ENCODE data around the gene MYH3. TPM values are rescaled to one million over a fixed set of nuclear protein-coding genes. Genes with fewer than 3 reads are reported as not detected.

Gene MYH3
- total RNA-seq, 4 donors from 2014 or later, result 1.2 to 1.5 (median 1.4) TPM

DNA sequence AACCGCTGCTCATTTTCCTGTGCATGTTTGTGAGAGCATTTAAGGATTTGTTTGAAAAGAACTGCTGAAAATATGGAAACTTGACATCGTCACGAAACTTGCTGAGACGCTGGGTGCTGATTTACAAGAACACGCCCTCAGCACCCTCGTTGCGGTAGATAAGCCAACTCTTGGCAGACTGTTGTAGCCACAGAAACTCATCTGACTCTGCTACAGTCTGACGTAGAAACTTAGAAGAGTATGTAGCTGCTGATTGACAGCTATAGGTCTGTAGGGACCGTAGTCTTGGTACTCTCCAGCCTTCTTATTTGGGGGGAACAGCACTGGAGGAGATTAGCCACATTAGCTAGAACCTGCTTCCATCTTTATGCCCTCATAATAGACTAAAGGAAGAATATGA, 71.6 kb downstream of the MYH3 start:
- no peak overlapping the region for H3K4me3 ChIP-seq (ENCODE audit: low read depth, poor library complexity, severe bottlenecking)
- TF ChIP-seq POLR2A (IDR thresholded peaks at IDR 0.05), result no peak
- TF ChIP-seq, protein P1, sequence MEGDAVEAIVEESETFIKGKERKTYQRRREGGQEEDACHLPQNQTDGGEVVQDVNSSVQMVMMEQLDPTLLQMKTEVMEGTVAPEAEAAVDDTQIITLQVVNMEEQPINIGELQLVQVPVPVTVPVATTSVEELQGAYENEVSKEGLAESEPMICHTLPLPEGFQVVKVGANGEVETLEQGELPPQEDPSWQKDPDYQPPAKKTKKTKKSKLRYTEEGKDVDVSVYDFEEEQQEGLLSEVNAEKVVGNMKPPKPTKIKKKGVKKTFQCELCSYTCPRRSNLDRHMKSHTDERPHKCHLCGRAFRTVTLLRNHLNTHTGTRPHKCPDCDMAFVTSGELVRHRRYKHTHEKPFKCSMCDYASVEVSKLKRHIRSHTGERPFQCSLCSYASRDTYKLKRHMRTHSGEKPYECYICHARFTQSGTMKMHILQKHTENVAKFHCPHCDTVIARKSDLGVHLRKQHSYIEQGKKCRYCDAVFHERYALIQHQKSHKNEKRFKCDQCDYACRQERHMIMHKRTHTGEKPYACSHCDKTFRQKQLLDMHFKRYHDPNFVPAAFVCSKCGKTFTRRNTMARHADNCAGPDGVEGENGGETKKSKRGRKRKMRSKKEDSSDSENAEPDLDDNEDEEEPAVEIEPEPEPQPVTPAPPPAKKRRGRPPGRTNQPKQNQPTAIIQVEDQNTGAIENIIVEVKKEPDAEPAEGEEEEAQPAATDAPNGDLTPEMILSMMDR (IDR thresholded peaks at IDR 0.05), result no peak
- intact Hi-C loops (cut with DNase I; ENCODE audit: low total_unique reads), result no loop called here
- WGBS, 2 donors, result 72 to 79% methylated on average over 9 of the region's 9 CpGs
- no peak for DNase-seq (ENCODE audit: low spot score in 2 of 2)

DNA sequence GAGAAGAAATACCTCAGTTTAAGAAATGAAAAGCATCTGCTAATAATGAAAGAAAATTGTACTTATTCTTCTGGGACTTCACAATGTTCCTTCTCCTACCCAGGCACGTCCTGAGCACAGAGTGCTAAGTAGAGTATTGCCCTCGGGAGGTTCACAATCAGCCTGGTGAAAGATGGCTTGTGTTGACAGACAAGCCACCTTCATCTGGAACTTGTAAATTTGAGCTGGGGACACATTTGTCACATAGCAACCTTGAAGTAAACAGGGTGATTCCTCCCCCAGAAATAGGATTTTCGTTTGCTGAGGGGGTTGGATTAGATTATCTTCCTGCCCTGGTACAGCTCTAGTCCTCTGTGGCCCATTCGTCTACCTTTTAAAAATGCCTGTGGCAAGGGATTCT, 73.3 kb downstream of the MYH3 start:
- WGBS, 2 donors, result 43 to 44% methylated on average over 4 of the region's 4 CpGs
- no peak overlapping the region for H3K4me3 ChIP-seq (ENCODE audit: low read depth, poor library complexity, severe bottlenecking)
- TF ChIP-seq, protein P1 (IDR thresholded peaks at IDR 0.05), result no peak
- TF ChIP-seq POLR2A (IDR thresholded peaks at IDR 0.05), result no peak
- intact Hi-C loops (cut with DNase I; ENCODE audit: low total_unique reads), result no loop called here
- no peak for DNase-seq (ENCODE audit: low spot score in 2 of 2)

DNA sequence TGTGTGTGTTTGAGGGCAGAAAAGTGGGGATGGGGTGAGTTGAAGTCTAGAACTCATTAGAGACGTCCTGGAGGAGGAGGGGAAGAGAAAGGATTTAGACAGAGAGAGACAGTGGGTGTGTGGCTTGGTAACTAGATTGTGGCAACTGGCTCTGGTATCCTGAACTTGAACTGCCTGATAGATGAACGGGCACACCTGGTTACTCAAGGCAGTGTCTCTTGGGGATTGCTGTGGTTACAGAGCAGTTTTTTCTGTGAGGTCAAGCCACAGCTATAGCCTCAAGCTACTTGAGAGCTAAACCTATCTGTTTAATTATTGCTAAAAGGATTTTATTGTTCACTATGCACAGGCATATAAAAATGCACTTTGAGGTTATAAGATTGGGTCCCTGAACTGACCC, 77.8 kb downstream of the MYH3 start:
- no peak overlapping the region for H3K4me3 ChIP-seq (ENCODE audit: low read depth, poor library complexity, severe bottlenecking)
- TF ChIP-seq, protein P1 (IDR thresholded peaks at IDR 0.05), result no peak
- no peak for TF ChIP-seq POLR2A (IDR thresholded peaks at IDR 0.05)
- WGBS, 2 donors, result 22 to 28% methylated on average over 2 of the region's 2 CpGs
- intact Hi-C loops (cut with DNase I; ENCODE audit: low total_unique reads), result no loop called here
- DNase-seq (ENCODE audit: low spot score in 2 of 2), result no peak

Other genes with a start within 250 kb of the MYH3 start
- gene MYH8, start 235.4 kb downstream of the MYH3 start, total RNA-seq, result not detected
- gene MYH4, start 187.8 kb downstream of the MYH3 start, total RNA-seq, result not detected
- gene MYH1, start 138.8 kb downstream of the MYH3 start, total RNA-seq, result under 1 TPM in 2 of 4 donors, not detected in 2; 0.02 to 0.19 TPM
- 1 to 10 TPM in 1 of 4 donors, under 1 TPM in 1, not detected in 2; 0.37 to 1.8 TPM for gene MYH2, start 107.7 kb downstream of the MYH3 start, total RNA-seq
- gene SCO1, start 40.2 kb upstream of the MYH3 start, total RNA-seq, result 10 to 100 TPM; 11.3 to 33.8 (median 16.2) TPM
- 10 to 100 TPM in 3 of 4 donors, 1 to 10 TPM in 1; 9.5 to 23.4 (median 16.6) TPM for gene ADPRM, start 40.3 kb upstream of the MYH3 start, total RNA-seq
- gene TMEM220, start 72.7 kb upstream of the MYH3 start, total RNA-seq, result 10 to 100 TPM in 1 of 4 donors, 1 to 10 TPM in 3; 2.8 to 54.5 (median 3.7) TPM
- 1 to 10 TPM in 3 of 4 donors, under 1 TPM in 1; 0.23 to 7.0 (median 3.1) TPM for gene TMEM238L, start 146.8 kb upstream of the MYH3 start, total RNA-seq
- gene PIRT, start 180.8 kb upstream of the MYH3 start, total RNA-seq, result under 1 TPM in 2 of 4 donors, not detected in 2; 0.06 to 0.42 TPM

All from lower leg skin (tissue), 4 donors.